ENCODE data around the gene CDC42EP2.

The CDC42EP2 gene

DNA sequence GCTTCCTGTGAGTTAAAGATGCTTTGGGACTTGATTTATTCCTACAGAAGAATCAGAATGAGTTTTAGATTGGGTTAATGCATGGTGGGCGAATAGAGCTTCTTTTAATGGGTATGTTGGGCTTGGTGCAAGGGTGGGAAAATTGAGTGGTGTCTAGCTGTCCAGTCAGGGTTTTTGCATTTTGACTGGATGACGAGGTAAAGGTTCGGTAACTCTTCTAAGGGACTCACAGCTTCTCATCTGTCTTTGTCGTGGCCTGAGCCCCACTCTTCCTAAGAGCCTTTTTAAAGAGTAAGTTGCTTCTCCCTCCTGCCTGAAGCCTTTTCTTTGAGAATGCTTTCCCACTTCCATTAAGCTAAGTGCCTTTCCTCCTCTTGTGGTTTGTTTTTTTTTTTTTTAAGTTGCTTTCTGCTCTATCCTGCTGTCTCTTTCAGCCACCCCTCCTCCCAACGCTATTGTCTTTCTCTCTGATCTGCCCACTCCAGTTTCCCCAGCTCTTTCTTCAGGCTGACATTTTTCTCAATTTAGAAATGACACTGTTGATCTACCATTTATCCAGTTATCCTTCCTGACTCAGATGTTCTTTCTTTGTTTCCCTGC is 20.1 kb downstream of the CDC42EP2 start:
- Histone ChIP-seq H3K36me3 (ENCODE audit: control insufficient read depth, insufficient read depth, low read length) (no peaks in the 10 kb centered on the region), H3K4me1 (ENCODE audit: control insufficient read depth, insufficient read depth, low read length) (no peaks in the 10 kb centered on the region), H3K9me3 (ENCODE audit: control insufficient read depth, insufficient read depth, low read length) (no peaks in the 10 kb centered on the region; the same call in 1 of the 2 replicates), H3K27ac (ENCODE audit: low read length) (no peak overlapping the region), H3K4me3 (ENCODE audit: low read length) (peak overlapping the region; percentile 72; the same call in 1 of the 2 replicates), H3K27me3 (ENCODE audit: control insufficient read depth, insufficient read depth, low read length) (no peaks in the 10 kb centered on the region)
- WGBS (ENCODE audit: insufficient coverage, insufficient read length), result no CpG with 5 or more reads among the region's 5 CpGs
- DNase-seq (ENCODE audit: low read depth, low spot score), result no peak

DNA sequence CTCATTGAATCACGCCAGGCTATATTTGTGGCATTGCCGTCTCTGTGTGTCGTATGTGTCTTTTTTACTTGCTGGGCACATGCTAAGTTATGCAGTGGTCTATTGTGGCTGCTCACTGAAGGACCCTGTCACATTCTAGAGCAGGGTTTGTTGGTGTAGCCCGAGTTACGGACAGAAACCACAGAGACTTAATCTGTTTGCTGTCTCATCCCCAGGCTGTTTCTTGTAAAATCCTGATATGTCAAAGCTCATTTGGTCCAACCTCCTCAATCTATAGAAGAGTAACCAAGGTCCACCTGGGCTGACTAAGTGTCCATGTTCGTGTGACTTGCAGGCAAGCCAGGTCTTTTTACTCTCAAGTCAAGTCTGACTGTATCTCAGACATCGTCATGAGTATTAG is 24.0 kb downstream of the CDC42EP2 start:
- no peaks in the 10 kb centered on the region; the same call in 1 of the 2 replicates for H3K9me3 ChIP-seq (ENCODE audit: control insufficient read depth, insufficient read depth, low read length)
- no peak overlapping the region for H3K27ac ChIP-seq (ENCODE audit: low read length)
- no peak for DNase-seq (ENCODE audit: low read depth, low spot score)
- no peaks in the 10 kb centered on the region for H3K27me3 ChIP-seq (ENCODE audit: control insufficient read depth, insufficient read depth, low read length)
- H3K4me1 ChIP-seq (ENCODE audit: control insufficient read depth, insufficient read depth, low read length), result no peaks in the 10 kb centered on the region
- H3K4me3 ChIP-seq (ENCODE audit: low read length), result no peak overlapping the region
- peaks cover 11% of the 10 kb centered on the region for H3K36me3 ChIP-seq (ENCODE audit: control insufficient read depth, insufficient read depth, low read length)
- no CpG with 5 or more reads among the region's 7 CpGs for WGBS (ENCODE audit: insufficient coverage, insufficient read length)

DNA sequence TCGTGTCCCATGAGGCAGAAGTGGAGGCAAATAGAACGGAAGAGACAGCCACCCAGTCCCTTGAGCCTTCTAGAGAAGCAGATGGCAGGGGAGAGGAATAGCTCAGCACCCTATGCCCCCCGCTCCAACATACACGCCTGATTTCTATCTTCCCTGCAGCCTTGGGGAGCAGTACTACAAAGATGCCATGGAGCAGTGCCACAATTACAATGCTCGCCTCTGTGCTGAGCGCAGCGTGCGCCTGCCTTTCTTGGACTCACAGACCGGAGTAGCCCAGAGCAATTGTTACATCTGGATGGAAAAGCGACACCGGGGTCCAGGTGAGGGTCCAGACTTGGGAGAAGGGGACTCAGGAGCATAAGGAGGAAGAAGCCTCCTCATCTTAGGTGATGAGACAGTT is 25.6 kb downstream of the CDC42EP2 start:
- H3K36me3 ChIP-seq (ENCODE audit: control insufficient read depth, insufficient read depth, low read length), result peaks cover 23% of the 10 kb centered on the region
- no CpG with 5 or more reads among the region's 11 CpGs for WGBS (ENCODE audit: insufficient coverage, insufficient read length)
- H3K27ac ChIP-seq (ENCODE audit: low read length), result no peak overlapping the region

GRCh38 chr11:65341856-65342255 is 27.2 kb downstream of the CDC42EP2 start:
- Histone ChIP-seq H3K36me3 (ENCODE audit: control insufficient read depth, insufficient read depth, low read length) (peaks cover 33% of the 10 kb centered on the region), H3K9me3 (ENCODE audit: control insufficient read depth, insufficient read depth, low read length) (no peaks in the 10 kb centered on the region), H3K27ac (ENCODE audit: low read length) (no peak overlapping the region), H3K4me3 (ENCODE audit: low read length) (no peak overlapping the region), H3K27me3 (ENCODE audit: control insufficient read depth, insufficient read depth, low read length) (no peaks in the 10 kb centered on the region), H3K4me1 (ENCODE audit: control insufficient read depth, insufficient read depth, low read length) (no peaks in the 10 kb centered on the region)
- DNase-seq (ENCODE audit: low read depth, low spot score), result no peak
- WGBS (ENCODE audit: insufficient coverage, insufficient read length), result no CpG with 5 or more reads among the region's 3 CpGs

More for the DNA sequence above, 25.6 kb downstream of the CDC42EP2 start:
- H3K4me3 ChIP-seq (ENCODE audit: low read length), result no peak overlapping the region
- no peak for DNase-seq (ENCODE audit: low read depth, low spot score)
- no peaks in the 10 kb centered on the region for H3K4me1 ChIP-seq (ENCODE audit: control insufficient read depth, insufficient read depth, low read length)
- H3K27me3 ChIP-seq (ENCODE audit: control insufficient read depth, insufficient read depth, low read length), result no peaks in the 10 kb centered on the region
- no peaks in the 10 kb centered on the region for H3K9me3 ChIP-seq (ENCODE audit: control insufficient read depth, insufficient read depth, low read length)

- H3K36me3 ChIP-seq (ENCODE audit: control insufficient read depth, insufficient read depth, low read length), result peaks cover 15% of the 10 kb centered on the region
- WGBS (ENCODE audit: insufficient coverage, insufficient read length), result 100% methylated on average over 1 of the region's 2 CpGs
Measured at GRCh38 chr11:65351511-65351910, 36.8 kb downstream of the CDC42EP2 start.

GRCh38 chr11:65352783-65353182 is 38.1 kb downstream of the CDC42EP2 start:
- no peak overlapping the region for H3K4me3 ChIP-seq (ENCODE audit: low read length)
- H3K27me3 ChIP-seq (ENCODE audit: control insufficient read depth, insufficient read depth, low read length), result no peaks in the 10 kb centered on the region; the same call in 1 of the 2 replicates
- no peaks in the 10 kb centered on the region for H3K9me3 ChIP-seq (ENCODE audit: control insufficient read depth, insufficient read depth, low read length)
- DNase-seq (ENCODE audit: low read depth, low spot score), result no peak
- H3K4me1 ChIP-seq (ENCODE audit: control insufficient read depth, insufficient read depth, low read length), result no peaks in the 10 kb centered on the region
- no CpG with 5 or more reads among the region's 3 CpGs for WGBS (ENCODE audit: insufficient coverage, insufficient read length)
- no peak overlapping the region for H3K27ac ChIP-seq (ENCODE audit: low read length)
- peaks cover 15% of the 10 kb centered on the region for H3K36me3 ChIP-seq (ENCODE audit: control insufficient read depth, insufficient read depth, low read length)

More at GRCh38 chr11:65351511-65351910, 36.8 kb downstream of the CDC42EP2 start:
- Histone ChIP-seq H3K4me3 (ENCODE audit: low read length) (no peak overlapping the region), H3K9me3 (ENCODE audit: control insufficient read depth, insufficient read depth, low read length) (no peaks in the 10 kb centered on the region), H3K27ac (ENCODE audit: low read length) (no peak overlapping the region), H3K4me1 (ENCODE audit: control insufficient read depth, insufficient read depth, low read length) (no peaks in the 10 kb centered on the region), H3K27me3 (ENCODE audit: control insufficient read depth, insufficient read depth, low read length) (no peaks in the 10 kb centered on the region; the same call in 1 of the 2 replicates)
- no peak for DNase-seq (ENCODE audit: low read depth, low spot score)

DNA sequence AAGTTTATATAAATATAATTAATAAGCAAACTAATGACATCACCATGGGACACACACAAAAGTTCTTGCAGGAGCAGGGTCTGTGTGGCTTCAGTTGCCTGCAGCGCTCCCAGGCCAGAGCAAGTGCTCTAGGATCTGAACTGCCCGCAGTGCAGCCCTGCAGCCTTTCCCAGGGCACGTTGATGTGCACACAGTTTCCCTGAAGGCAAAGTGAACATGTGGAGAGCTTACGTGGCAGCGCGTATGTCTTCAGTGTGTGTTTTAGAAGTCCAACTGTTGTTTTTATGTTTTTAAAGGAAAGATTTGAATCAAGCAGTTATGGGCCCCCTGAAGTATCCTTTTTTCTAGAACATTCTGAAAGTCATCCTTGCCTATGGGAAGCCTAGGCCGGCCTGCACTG is 38.7 kb downstream of the CDC42EP2 start:
- Histone ChIP-seq H3K4me3 (ENCODE audit: low read length) (no peak overlapping the region), H3K36me3 (ENCODE audit: control insufficient read depth, insufficient read depth, low read length) (peaks cover 15% of the 10 kb centered on the region), H3K4me1 (ENCODE audit: control insufficient read depth, insufficient read depth, low read length) (no peaks in the 10 kb centered on the region), H3K9me3 (ENCODE audit: control insufficient read depth, insufficient read depth, low read length) (no peaks in the 10 kb centered on the region), H3K27me3 (ENCODE audit: control insufficient read depth, insufficient read depth, low read length) (no peaks in the 10 kb centered on the region; the same call in 1 of the 2 replicates), H3K27ac (ENCODE audit: low read length) (no peak overlapping the region)
- no peak for DNase-seq (ENCODE audit: low read depth, low spot score)
- no CpG with 5 or more reads among the region's 7 CpGs for WGBS (ENCODE audit: insufficient coverage, insufficient read length)

GRCh38 chr11:65353900-65354264 is 39.2 kb downstream of the CDC42EP2 start:
- no peaks in the 10 kb centered on the region; the same call in 1 of the 2 replicates for H3K27me3 ChIP-seq (ENCODE audit: control insufficient read depth, insufficient read depth, low read length)
- 100% methylated on average over 2 of the region's 16 CpGs for WGBS (ENCODE audit: insufficient coverage, insufficient read length)
- peaks cover 11% of the 10 kb centered on the region for H3K36me3 ChIP-seq (ENCODE audit: control insufficient read depth, insufficient read depth, low read length)
- DNase-seq (ENCODE audit: low read depth, low spot score), result no peak
- H3K4me3 ChIP-seq (ENCODE audit: low read length), result peak overlapping the region; percentile 79; the same call in 1 of the 2 replicates
- H3K9me3 ChIP-seq (ENCODE audit: control insufficient read depth, insufficient read depth, low read length), result no peaks in the 10 kb centered on the region
- H3K27ac ChIP-seq (ENCODE audit: low read length), result no peak overlapping the region
- no peaks in the 10 kb centered on the region for H3K4me1 ChIP-seq (ENCODE audit: control insufficient read depth, insufficient read depth, low read length)

GRCh38 chr11:65354265-65355012 is 39.8 kb downstream of the CDC42EP2 start, which contains the start of gene TIGD3:
Gene TIGD3, plus strand, starts transcription at chr11:65354751. Its CDS starts 1,058 bp downstream, at chr11:65355809.
- no CpG with 5 or more reads among the region's 79 CpGs for WGBS (ENCODE audit: insufficient coverage, insufficient read length)
- Histone ChIP-seq H3K27ac (ENCODE audit: low read length) (no peak within 1 kb of the TSS), H3K9me3 (ENCODE audit: control insufficient read depth, insufficient read depth, low read length) (no peaks in the 10 kb centered on the region), H3K27me3 (ENCODE audit: control insufficient read depth, insufficient read depth, low read length) (no peaks in the 10 kb centered on the region; the same call in 1 of the 2 replicates), H3K4me3 (ENCODE audit: low read length) (peak within 1 kb of the TSS; percentile 79; the same call in 1 of the 2 replicates), H3K4me1 (ENCODE audit: control insufficient read depth, insufficient read depth, low read length) (no peaks in the 10 kb centered on the region), H3K36me3 (ENCODE audit: control insufficient read depth, insufficient read depth, low read length) (peaks cover 10% of the 10 kb centered on the region)
- DNase-seq (ENCODE audit: low read depth, low spot score), result no peak

DNA sequence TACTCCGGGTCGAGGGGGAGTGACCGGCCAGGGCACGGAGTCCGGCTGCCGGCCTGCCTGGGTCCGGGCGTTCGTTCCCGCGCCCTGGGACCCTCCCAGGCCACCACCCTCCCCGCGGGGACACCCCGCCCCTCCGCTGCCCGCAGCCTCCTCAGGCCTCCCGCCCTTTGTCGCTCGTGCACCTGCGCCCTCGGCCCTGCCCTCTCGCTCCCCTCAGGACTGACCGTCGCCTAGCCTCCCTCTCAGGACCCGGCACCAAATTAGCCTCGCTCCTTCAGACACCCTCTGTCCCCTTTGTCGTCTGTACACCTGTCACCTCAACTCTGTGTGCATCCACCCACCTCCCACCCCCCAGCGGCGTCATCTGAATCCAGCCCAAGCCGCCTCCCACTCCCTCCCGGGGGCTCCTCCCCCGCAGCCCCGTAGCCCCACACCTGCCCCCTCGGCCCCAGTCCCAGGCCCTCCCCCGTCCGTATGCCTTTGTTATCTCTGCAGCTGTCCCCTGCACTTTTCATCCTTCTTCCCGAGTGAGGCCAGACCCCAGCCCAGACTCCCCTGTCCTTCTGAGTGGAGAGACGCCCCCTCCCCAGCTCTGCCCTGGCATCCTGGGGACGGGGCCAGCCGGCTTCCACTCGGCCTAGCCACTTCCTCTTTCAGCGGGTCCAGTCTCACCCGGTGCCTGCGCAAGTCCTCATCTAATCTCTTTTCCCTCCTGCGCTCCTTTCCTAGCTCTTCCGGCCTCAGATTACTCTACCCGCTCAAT is 40.5 kb downstream of the CDC42EP2 start:
- DNase-seq (ENCODE audit: low read depth, low spot score), result no peak
- Histone ChIP-seq H3K9me3 (ENCODE audit: control insufficient read depth, insufficient read depth, low read length) (no peaks in the 10 kb centered on the region), H3K27ac (ENCODE audit: low read length) (no peak overlapping the region), H3K4me1 (ENCODE audit: control insufficient read depth, insufficient read depth, low read length) (no peaks in the 10 kb centered on the region), H3K4me3 (ENCODE audit: low read length) (peak overlapping the region; percentile 79; the same call in 1 of the 2 replicates), H3K27me3 (ENCODE audit: control insufficient read depth, insufficient read depth, low read length) (no peaks in the 10 kb centered on the region; the same call in 1 of the 2 replicates), H3K36me3 (ENCODE audit: control insufficient read depth, insufficient read depth, low read length) (peaks cover 10% of the 10 kb centered on the region)
- no CpG with 5 or more reads among the region's 47 CpGs for WGBS (ENCODE audit: insufficient coverage, insufficient read length)

Data from iPS DF 6.9 (cell line).